Measurements from ENCODE around the gene USP35.

GRCh38 chr11:78208257-78209165, 19.8 kb downstream of the USP35 start:
- TF ChIP-seq FOXM1 (IDR thresholded peaks at IDR 0.05; ENCODE audit: borderline replicate concordance, low read depth) (no peak), EP300 (IDR thresholded peaks at IDR 0.05; ENCODE audit: borderline replicate concordance) (no peak), CEBPB (IDR thresholded peaks at IDR 0.05) (no peak), MAX (IDR thresholded peaks at IDR 0.05) (no peak)
